T follicular helper cell (primary cell): ENCODE measurements around the gene LAMA2.

Experiments
- DNase-seq: peaks from one replicate; pipeline ENCODE4 v3.0.0-alpha.2; 2020; ENCODE audit warnings: low read depth

LAMA2 gene

DNA sequence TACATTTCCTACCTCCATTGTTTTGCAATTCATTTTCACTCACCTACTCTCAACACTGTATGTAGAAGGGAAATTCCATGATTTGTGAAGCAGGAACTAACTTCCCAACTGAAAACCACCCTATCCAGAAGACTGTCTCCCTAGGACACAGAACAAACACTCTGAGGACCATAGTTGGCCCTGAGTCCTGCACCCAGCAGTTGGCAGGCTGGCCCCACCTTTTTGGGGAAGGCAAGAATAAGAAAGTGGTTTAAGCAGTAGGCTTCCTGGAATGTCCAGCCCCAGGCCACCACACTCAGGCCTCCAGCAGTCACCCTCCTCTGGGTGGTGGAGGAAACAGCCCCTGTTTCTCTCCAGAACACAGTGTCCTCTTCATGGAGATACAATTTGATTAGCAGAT lies 568.2 kb downstream of the LAMA2 start:
- DNase-seq = no peak

DNA sequence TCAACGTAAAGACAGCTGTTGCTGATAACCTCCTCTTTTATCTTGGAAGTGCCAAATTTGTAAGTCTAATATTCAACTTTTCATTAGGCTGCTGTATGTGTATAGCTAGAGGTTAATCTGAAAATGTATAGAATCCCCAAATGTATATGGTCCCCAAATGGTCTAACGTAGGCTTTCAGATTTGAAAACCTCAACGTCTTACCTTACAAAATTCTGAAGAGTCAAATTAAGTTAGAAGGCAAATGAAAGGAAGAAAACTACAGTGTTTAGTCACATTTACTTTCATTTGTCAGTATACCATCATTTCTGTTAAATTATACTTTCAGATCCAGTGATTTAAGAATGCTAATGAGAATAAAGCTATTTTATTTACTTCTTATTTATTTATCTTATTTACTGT lies 570.1 kb downstream of the LAMA2 start:
- DNase-seq = no peak

DNA sequence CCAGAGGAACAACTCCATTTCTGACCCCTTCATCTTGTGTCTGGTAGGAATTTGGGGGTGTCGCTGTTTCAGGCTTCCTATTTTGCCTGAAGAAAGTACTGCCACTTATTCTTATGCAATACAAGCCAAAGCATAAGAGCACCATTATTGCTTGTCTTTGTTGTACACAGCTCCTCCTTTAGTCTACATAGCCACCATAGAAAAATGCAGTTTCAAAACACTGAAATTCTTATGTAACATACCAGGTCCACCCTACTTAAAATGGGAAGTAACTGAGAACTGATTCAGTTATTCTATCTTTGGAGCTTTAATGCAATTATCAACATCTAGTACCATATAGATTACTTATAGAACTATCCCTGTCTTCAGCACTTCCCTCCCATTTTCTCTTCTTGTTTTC lies 571.5 kb downstream of the LAMA2 start:
- DNase-seq = no peak

DNA sequence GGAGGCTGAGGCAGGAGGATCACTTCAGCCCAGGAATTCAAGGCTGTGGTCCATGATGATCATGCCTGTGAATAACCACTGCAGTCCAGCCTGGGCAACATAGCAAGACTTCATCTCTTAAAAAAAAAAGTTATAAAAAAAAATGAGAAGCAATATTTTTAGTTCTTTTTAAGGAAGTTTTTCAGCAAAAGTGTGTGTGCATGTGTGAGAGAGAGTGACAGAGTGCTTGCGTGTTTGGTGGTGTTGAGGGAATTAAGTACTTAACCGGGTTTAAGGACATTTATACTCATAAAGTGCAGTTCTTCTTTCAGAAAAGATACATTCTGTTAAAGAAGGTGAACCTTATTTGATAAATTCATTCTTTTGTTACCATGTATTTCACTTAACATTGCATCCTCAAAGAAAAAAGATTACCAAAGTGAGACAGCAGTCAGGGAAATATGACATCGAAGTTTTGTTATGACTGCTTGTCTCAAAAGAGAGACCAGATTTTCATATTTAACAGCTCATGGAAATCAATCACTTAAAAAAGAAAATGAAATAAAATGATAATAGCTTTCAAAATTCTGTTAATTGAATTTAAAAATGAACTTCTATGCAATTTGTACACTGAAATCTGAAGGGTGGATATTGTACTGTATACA lies 572.3 kb downstream of the LAMA2 start:
- DNase-seq = no peak

DNA sequence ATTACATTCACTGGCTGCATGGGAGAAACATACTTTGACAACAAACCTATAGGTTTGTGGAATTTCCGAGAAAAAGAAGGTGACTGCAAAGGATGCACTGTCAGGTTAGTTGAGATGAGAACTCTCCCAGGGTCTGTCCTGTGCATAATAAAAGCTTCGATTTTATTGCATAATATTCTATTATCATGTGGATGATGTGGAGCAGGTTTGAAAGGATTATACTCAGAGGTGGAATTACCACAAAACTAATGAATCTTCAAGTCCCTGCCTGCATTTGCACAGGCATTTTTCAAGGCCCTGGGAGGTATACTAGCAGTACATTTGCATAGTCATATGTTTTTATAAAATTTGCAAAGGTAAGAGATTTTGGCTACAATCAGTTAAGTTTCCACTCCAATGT lies 577.3 kb downstream of the LAMA2 start:
- DNase-seq = no peak

DNA sequence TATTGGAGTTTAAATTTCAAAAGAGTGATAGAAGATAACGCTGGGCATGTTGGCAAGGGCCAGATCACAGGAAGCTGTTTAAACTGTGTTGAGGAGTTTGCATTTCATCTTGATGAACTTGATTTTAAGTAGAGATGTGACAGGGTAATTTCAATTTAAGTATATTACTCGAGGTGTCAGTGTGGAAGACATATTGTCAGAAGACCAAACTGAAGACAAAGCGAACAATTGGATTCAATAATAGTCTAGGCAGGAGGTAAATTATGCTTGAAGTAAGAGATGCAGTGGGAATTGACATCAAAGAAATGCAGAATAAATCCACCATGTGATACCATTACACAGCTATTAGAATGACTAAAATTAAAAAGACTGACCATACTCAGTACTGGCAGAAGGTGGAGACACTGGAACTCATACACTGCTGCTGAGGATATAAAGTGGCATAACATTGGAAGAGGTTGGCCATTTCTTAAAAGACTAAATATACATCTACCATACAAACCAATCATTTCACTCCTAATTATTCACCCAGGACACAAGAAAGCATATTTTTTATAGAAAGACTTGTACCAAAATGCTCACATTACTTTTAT lies 586.2 kb downstream of the LAMA2 start:
- no peak for DNase-seq

DNA sequence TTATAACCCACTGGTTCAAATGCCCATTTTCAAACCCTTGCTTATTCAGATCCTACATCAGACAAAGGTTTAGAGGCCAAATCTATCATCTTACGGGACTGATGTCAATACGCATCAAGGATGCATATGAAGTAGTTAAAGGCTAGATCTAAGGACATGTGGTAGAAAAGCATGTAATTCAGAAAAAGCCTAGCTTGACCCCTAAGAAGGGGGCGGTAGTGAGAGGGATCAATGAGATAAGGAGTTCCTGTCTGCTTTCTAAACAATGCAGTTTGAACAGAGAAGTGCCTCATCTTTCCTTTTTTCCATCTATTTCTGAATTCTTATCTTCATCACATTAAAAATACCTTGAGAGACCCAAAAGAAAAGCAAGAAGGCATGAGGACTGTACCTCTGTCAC lies 589.3 kb downstream of the LAMA2 start:
- no peak for DNase-seq

DNA sequence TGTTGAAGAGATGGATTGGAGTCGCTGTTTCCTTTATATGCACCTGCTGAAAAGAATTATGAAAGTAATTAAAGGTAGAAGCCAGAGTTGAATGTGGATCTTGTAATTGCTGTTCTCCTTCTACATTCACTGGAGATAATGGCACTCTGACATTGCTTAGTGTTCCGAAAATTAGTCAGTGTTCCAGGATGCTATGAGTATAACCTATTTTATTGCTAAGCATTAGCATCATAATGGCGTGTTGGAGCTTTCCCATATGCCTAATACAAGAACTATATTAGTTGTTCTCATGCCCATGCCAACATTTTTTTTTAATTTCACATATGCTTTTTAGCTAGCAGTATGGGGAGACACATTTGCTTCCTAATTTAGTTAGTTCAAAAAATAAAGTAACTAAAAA lies 590.6 kb downstream of the LAMA2 start:
- no peak for DNase-seq

DNA sequence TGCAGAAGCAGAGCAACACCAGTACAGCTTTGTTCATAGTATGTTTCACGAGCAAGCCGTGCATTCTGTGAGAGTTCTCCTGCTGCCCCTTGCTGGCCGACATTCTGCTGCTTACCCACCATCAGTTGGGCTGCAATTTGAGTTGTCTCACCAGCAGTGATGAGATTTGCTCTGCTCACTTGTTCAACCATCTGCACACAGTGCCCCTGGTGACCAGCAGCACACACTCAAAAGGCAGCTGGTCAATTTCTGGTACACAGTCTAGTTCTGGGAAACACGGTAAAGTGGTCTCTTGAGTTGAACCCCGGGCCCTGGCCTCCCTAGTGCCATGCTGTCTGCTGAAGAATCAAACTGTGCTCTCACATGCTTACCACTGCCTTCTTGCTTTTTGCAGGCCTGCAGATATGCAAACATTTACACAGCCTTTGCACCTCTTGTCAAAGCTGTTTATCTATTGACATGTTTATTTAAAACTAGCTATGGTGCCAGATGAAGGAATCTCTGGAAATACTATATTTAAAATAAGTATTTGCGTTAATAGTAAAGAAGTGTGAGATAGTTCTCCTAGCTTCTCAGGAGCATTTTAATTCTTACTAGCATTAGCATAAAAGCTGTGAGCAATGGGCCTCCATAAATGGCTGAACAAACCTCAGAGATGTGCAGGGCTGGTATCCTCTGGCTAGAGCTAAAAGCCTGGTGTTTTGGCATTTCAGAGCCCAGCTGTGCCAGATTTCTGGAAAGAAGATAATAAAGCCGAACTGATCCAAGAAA lies 592.7 kb downstream of the LAMA2 start:
- DNase-seq = no peak

DNA sequence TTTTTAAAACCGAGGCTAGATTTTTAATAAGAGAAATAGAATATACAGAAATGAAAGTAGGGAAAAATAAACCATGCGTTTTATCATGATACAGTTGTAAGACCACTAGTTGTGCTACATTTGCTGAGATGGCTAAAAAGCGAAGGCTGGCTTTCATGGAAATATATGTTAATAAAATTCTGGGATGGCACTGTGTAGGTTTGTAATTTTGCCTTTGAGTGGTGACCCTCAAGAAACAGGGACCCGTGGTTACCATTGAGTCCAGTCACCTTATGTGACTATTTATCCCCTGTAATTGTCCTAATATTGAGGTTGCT lies 593.3 kb downstream of the LAMA2 start:
- DNase-seq = no peak

DNA sequence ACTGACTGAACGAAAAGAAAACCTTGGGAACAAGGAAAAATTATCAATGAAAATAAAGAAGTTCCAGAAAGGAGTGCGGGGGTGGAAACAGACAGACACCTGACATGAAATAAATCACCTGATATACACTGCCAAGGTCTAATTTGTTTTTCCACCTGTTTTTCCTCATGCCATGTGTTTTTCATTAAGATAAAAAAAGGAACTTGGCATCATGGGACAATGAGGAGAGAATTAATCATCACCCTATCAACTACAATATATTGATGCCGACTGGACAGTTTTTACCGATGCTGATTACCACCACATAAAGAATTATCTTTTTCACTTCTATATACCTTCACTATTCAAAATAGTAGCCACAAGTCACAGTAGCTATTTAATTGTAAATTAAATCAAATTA lies 593.9 kb downstream of the LAMA2 start:
- DNase-seq = no peak

DNA sequence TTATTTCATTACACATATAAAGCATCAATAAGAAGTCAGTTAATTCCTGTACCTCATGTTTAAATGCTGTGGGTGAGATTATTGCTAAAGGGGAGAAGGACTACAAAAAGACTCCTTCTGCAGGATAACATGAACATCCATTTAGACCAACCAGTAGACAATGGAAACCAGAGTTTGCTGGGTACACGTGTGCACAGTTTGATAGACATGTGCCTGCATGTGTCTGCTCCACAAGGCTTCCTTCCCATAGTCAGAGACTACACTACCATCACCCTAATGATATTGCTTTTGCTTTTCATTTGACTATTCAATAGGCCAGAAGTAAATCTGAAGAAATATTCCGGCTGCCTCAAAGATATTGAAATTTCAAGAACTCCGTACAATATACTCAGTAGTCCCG lies 595.4 kb downstream of the LAMA2 start:
- no peak for DNase-seq

DNA sequence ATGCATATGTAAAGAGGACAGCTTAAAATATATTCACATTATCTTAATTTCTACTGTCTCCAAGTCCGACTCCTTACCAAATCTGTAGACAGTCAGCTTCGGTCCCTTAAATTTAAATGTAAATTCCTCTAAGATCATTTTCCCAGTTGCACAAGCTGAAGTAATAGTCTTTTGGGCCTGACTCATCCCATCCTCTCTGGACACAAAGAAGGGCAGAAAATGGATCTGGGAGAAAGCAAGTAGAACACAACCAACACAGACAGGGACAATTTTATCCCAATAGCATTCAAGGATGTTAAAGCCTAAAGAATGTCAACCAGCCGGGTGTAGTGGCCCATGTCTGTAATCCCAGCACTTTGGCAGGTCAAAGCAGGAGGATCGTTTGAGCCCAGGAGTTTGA lies 598.8 kb downstream of the LAMA2 start:
- DNase-seq = no peak

DNA sequence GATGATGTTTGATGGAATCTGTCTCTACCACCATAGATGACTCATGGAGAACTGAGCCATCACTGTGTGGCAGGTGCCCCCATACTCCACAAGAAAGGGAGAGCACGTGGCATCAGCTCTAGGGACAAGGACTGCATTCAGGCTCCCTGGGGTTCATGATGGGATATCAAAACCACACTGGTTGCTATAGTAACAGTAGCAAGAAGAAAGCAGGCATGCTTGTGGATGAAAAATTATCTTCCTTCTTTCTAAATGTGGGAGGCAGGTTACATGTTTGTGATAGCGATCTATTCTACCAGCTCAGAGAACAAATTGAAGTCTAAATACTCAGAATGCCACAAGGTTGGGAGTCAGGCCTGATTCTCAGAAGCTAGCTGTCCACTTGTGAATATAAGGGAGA lies 602.8 kb downstream of the LAMA2 start:
- no peak for DNase-seq

DNA sequence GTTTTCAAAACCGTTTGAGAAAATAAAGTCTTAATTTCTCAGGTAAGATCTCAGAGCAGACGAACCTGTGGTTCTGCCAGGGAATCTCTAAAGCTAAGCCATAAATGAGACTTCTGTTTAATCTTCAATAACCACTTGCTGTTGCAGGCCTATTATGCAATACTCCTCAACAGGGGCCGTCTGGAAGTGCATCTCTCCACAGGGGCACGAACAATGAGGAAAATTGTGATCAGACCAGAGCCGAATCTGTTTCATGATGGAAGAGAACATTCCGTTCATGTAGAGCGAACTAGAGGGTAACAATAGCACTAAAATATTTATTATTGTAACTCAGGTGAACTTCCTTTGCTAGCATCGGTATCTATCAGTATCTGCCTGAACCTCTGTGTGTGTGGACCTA lies 603.4 kb downstream of the LAMA2 start:
- DNase-seq = no peak

DNA sequence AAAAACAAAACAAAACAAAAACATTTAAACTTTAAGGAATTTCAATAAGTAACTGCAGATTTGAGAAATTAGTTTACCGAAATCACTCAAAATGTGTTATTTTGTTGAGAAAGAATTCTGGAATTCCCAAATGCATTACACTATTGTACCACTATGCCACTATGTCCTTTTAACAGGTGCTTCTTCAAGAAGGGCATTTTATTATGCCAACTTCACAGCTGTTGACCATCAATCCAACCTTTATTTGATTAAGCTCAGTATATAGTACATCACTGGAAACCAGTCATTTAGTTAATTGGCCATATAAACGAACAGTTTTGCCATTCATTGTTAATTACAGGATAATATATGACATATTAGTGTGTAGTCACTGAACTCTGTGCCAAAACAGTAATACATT lies 605.4 kb downstream of the LAMA2 start:
- DNase-seq = no peak

DNA sequence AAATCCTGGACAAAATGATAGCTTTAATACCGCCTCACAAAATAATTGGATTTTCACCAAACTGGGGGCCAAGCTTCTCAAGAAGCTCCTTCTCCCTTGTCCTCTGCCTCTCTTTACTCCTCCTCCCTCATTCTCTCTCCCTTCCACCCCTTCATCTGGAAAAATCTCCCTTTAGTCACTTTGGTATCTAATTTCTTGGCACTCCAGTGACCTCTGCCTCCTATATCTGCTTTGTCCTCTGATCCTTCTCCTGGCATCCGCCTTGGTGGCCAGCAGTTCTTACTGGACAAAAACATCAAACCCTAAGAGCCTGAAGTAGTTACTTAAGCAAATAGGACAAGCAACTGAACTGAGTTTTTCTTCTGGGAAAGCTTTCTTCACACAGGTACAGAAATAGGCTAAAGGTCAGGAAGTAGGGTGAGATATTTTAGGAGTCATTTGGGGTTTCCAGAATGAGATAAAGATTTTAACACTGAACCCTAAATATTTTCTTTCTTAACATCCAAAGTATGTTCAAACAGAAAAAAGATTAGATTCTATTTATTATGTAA lies 606.4 kb downstream of the LAMA2 start:
- DNase-seq = no peak

DNA sequence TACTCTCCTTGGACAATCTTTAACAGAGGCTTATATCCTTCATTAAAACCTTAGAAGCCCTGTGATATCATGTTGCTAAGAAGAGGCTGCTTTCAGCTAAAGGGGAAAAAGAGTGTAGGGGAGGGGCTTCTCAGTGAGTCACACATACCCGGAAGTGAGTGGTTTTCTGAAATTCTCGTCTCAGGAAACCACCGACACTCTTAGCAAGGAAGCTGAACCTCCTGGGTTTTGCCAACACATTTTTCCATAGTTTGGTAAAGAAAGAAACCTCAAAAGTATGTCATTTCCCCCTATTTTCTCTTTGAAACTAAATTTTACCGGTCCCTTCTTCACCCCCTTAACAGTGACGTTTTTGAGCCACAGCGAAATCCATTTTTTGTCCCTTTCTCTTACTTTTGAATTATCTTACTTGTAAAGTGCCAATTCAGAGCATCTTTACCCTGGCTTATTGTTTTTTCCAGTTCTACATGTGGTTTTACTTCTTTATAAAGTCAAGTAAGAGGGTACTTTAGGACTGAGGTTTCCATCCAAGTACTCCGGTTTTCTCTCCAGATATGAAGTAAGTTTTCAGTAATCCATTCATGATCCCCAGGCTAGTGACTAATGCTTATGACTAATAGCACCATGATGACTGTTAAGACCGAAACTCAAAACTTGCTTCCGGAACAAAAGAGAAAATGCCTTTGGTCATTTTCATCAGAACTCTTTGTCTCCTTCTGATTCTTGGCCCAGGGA lies 607.8 kb downstream of the LAMA2 start:
- DNase-seq = peak; percentile 52

DNA sequence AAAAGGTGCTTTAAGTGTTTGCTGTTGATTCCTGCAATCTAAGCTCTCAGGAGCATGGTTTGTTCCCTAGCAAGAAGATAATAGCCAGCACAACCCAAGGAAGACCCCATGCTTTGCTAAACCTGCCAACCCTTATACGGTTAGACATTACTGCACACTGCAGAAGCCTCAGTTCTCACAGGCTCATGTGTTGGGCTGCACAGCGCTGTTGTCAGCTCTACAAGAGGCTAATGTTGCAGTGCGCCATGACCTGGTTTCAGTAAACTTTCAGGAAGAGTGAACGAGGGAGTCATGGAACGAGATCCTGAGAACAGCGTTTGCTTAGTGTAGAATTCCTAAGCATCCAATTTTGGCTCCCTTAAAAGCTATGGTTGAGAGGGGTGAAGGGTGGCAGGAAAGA lies 608.5 kb downstream of the LAMA2 start:
- no peak for DNase-seq

DNA sequence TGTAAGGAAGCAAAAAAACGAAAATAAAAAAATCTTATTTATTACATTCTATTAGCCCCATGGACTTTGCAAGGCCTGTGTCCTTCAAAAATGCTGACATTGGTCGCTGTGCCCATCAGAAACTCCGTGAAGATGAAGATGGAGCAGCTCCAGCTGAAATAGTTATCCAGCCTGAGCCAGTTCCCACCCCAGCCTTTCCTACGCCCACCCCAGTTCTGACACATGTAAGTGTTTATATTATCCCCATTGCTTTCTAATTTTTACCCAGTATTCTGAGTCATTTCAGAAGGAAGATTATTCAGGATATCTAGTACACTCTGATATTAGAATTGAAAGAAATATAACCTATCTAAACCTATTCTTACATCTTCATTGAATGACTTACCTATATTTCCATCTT lies 609.3 kb downstream of the LAMA2 start:
- no peak for DNase-seq

DNA sequence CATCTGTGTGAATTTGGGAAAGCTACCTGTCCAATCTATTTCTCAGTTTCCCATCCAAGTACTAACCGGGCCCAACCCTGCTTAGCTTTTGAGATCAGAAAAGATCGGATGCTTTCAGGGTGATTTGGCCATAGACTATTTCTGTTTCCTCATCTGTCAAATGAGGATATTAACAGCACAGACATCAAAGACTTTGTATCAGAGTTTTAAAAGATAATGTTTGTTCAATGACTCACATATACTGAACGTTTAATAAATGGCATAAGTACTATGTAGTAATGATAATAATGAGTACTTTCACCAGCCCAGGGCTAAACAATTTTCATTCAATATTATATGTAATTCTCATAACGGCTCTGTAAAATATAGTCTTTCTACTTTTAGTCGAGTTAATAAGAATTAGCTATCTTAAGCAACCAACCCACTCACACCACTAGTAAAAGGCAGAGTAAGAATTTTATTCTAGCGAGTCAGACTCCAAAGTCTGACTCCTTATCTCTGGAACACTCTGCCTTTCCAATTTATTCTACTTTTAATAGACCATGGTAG lies 610.5 kb downstream of the LAMA2 start:
- DNase-seq = no peak

DNA sequence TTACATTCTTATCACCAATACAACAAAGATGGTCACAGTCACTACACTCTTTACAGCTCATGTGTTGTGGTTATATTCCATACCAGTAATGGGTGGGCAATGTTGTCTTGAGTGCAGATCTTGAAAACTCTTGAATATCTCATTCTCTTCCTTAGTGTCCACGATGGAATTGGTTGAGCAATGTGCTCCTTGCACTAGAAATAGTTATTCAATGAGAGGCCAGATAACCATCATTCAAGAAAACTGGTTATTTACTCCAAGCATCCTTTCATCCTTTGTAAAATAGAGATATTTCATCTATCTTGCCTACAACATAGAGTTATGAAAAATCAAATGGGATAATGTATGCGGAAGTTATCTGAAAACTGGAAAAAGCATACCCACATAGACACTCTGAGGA lies 611.2 kb downstream of the LAMA2 start:
- DNase-seq = no peak
